Muscle layer of duodenum (tissue), 2 donors: ENCODE measurements around the gene KRI1.
"Not testable (repeated sequence)": the region's sequence is repeated elsewhere in the genome, so short reads cannot be mapped to it uniquely, and the experiment has no call there.

Source experiments
- H3K27ac ChIP-seq: one replicate; pipeline ENCODE4 v1.7.0; 2013; ENCODE audit warnings: mild to moderate bottlenecking, low read length
- H3K27me3 ChIP-seq: one replicate; pipeline ENCODE4 v1.7.0; 2013; ENCODE audit warnings: low read depth, mild to moderate bottlenecking, control low read depth, low read length
- H3K36me3 ChIP-seq, 2 donors: one replicate each; pipeline ENCODE4 v1.7.0; 2013; ENCODE audit warnings: low read length in 2 of 2, control low read depth in 1 of 2, mild to moderate bottlenecking in 1 of 2; ENCODE audit not compliant: insufficient read depth in 2 of 2, control insufficient read depth in 1 of 2
- H3K4me1 ChIP-seq, 2 donors: one replicate each; pipeline ENCODE4 v1.7.0; 2013; ENCODE audit warnings: low read length in 2 of 2, mild to moderate bottlenecking in 2 of 2, control low read depth in 1 of 2, moderate library complexity in 1 of 2; ENCODE audit not compliant: insufficient read depth in 2 of 2, control insufficient read depth in 1 of 2
- H3K4me3 ChIP-seq, 2 donors: one replicate each; pipeline ENCODE4 v1.7.0; 2013; ENCODE audit warnings: low read length in 2 of 2, low read depth in 1 of 2, mild to moderate bottlenecking in 1 of 2
- H3K9me3 ChIP-seq, 2 donors: one replicate each; pipeline ENCODE4 v1.7.0; 2013; ENCODE audit warnings: low read length in 2 of 2, control low read depth in 1 of 2, mild to moderate bottlenecking in 1 of 2; ENCODE audit not compliant: control insufficient read depth in 1 of 2
- donor health status: healthy.

KRI1 gene

DNA sequence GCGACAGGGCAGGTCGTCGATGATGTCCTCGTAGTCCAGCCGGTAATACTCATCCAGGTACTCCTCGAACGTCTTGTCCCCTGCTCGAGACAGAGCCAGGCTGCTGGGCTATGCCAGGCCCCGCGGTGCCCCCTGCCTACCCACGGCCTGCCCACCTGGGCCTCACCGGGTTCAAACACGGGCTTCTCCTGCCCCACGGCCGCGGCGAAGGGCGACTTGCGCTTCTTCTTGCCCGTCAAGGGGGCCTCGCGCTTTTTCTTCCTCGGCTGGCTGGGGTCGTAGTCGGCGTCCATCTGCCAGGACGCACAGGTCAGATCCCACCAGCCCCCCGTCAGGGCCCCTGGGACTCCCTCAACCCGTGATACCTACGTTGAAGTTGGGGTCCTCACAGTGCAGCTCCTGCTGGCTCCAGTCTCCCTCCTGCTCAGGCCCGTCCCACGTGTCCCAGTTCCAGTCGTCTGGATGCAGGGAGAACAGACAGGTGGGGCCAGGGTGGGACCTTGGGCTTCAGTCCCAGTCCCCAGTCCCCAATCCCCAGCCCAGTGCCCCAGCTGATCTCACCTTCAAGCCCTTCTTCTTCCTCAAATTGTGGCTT, 8.1 kb downstream of the KRI1 start:
- Histone ChIP-seq H3K4me3 (no peak overlapping the region), H3K9me3 (no peaks in the 10 kb centered on the region), H3K36me3 (peaks cover 33 to 76% of the 10 kb centered on the region in 2 donors), H3K4me1 (no peaks in the 10 kb centered on the region), H3K27ac (no peak overlapping the region), H3K27me3 (no peaks in the 10 kb centered on the region)

DNA sequence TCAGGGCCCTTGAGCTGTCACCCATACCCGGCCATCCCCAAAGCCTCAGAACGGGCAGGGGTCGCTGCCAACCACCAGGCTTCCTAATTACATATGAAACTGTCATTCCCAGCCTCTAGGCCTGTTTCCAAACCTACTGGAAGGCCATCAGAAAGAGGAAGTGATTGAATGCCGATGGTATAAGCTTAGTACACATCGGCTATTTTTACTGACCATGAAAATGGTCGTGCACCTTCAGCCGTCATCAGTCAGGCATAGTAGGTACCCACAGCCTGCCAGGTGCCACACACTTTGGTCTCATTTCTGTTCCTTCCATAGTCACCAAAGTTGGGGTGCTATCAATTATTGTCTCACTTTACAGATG, 10.2 kb downstream of the KRI1 start:
- Histone ChIP-seq H3K27ac (no peak overlapping the region), H3K4me3 (no peak overlapping the region), H3K4me1 (no peaks in the 10 kb centered on the region), H3K9me3 (no peaks in the 10 kb centered on the region), H3K27me3 (no peaks in the 10 kb centered on the region), H3K36me3 (peaks cover 33 to 85% of the 10 kb centered on the region in 2 donors)

DNA sequence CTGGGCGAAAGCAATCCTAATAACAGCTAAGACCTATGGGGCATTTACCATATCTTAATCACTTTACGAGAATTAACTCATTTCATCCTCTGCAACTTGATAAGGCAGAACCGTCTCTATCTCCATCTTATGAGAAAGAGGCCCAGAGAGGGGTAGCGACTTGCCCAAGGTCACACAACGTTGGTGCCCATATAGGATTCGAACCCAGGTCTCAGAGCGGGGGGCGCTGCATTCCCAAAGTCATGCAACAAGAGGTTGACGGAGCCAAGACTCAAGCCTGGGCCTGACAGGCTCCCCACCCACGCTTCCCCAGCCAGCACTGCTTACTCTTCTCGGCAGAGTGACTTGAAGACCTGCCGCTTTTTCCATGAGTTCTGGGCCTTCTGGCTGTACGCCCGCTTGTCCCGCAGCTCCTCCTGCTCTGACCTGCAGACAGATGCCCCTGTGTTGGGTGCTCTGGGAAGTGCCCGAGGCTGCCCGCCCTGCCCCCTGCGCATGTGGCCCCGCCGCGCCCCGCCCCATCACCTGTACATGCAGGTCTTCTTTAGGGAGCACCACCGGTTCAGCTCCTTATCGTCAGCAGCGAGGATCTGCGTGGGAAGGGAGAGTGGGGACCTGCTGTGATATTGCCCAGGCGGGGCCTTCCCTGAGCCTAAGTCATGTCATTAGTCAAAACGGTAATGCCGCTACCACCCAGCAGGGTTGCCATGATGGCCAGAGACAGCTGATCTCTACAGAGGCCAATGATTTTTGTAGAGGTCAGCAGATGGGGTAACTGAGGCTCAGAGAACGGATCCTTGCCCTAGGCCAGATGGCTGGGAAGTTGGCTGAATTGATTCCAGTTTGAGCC, 10.8 kb downstream of the KRI1 start:
- Histone ChIP-seq H3K27me3 (no peaks in the 10 kb centered on the region), H3K36me3 (peaks cover 27 to 85% of the 10 kb centered on the region in 2 donors), H3K9me3 (no peaks in the 10 kb centered on the region), H3K27ac (no peak overlapping the region), H3K4me3 (no peak overlapping the region), H3K4me1 (no peaks in the 10 kb centered on the region)

DNA sequence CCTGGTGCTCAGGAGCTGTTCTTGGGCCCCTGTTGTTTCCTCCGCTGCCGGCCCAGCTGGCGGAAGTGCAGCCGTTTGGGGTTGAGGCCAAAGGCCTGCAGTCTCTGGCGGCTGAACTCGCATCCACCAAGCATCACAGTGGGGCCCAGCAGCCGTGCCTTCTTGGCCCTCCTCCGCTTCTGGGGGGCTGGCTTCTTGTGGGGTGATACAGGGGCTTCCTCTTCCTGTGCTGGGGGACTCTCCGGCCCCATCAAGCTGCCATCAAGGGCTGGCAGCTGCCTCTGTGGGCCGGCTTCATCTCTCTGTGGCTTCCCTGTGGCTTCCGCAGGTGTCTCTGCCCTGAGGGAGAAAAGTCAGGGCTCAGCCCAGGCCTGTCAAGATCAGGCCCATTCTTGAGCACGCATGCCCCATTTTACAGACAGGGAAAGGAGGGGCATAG, 11.8 kb downstream of the KRI1 start:
- Histone ChIP-seq H3K4me3 (no peak overlapping the region), H3K4me1 (no peaks in the 10 kb centered on the region), H3K27me3 (no peaks in the 10 kb centered on the region), H3K27ac (no peak overlapping the region), H3K9me3 (no peaks in the 10 kb centered on the region), H3K36me3 (peaks cover 18 to 85% of the 10 kb centered on the region in 2 donors)

DNA sequence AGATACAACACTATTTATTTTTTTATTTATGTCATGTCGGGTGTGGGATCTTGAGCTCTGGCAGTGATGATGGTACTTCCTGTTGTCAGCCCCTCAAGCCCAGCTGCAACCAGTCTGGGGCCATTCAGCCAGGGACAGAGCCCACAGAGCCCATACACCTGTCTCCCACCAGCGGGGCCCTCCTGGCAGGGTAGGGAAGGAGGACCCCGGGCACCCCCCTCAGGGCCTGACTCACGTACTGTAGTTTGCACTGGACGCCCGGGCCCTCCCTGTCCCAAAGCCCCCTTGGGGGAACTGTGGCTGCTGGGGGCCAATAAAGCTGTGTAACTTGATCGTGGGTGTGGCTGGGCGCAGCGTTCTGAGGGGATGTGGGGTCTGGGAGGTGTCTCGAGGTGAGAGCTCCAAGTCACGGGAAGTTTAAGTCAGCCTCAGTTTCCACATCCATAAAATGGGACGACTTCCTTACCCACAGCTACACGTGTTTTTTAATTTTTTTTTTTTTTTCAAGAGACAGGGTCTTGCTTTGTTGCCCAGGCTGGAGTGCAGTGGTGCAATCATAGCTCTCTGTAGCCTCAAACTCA, 12.6 kb downstream of the KRI1 start:
- Histone ChIP-seq H3K27ac (no peak overlapping the region), H3K9me3 (no peaks in the 10 kb centered on the region), H3K36me3 (peaks cover 25 to 89% of the 10 kb centered on the region in 2 donors)

DNA sequence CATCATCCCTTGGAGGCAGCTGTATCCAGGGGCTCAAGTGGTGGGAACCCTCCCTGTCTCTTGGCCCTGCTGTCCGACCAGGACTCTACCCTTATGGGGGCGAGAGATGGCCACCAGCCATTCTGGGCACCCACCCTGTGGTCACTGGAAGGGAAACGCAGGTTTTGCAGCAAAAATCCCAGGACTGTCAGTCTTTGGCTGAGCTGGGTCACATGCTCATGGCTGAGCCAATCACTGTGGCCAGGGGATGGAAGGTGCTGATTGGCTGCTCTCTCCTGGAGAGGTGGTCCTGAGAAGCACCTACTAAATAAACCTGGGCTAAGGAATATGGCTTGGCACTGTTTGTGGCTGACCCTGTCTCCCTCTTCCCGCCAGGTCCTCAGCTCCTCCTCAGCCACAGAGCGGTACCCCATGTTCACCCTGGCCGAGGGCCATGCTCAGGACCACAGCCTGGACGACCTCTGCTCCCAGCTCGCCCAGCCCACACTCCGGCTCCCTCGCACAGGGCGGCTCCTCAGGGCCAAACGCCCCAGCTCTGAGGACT, 13.2 kb downstream of the KRI1 start:
- Histone ChIP-seq H3K4me1 (no peaks in the 10 kb centered on the region), H3K36me3 (peaks cover 25 to 84% of the 10 kb centered on the region in 2 donors), H3K27me3 (no peaks in the 10 kb centered on the region), H3K4me3 (no peak overlapping the region), H3K9me3 (no peaks in the 10 kb centered on the region), H3K27ac (no peak overlapping the region)

More for the DNA sequence above, 12.6 kb downstream of the KRI1 start:
- no peaks in the 10 kb centered on the region for H3K27me3 ChIP-seq
- no peak overlapping the region for H3K4me3 ChIP-seq
- no peaks in the 10 kb centered on the region for H3K4me1 ChIP-seq

DNA sequence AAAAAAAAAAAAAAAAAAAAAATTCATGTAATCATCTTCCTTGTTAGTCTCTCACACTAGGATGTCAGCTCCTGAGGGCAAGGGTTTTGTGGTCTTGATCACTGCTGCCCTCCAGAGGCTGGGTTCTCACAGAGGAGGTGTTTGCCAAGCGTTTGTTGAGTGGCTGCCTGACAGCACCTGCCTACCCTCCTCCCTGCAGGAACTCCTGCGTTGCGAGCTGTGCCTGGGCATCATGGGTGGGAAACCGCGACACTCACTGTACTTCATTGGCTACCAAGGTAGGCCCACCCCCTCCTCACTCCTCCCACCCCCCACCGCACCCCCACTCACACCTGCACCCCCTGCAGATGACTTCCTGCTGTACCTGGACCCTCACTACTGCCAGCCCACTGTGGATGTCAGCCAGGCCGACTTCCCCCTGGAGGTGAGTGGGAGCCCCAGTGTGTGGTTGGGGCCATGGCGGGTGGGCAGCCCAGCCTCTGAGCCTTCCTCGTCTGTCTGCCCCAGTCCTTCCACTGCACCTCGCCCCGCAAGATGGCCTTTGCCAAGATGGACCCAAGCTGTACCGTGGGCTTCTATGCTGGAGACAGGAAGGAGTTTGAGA, 14.0 kb downstream of the KRI1 start:
- Histone ChIP-seq H3K9me3 (no peaks in the 10 kb centered on the region), H3K4me3 (no peak overlapping the region), H3K27me3 (no peaks in the 10 kb centered on the region), H3K4me1 (no peaks in the 10 kb centered on the region), H3K27ac (no peak overlapping the region), H3K36me3 (peaks cover 25 to 85% of the 10 kb centered on the region in 2 donors)

DNA sequence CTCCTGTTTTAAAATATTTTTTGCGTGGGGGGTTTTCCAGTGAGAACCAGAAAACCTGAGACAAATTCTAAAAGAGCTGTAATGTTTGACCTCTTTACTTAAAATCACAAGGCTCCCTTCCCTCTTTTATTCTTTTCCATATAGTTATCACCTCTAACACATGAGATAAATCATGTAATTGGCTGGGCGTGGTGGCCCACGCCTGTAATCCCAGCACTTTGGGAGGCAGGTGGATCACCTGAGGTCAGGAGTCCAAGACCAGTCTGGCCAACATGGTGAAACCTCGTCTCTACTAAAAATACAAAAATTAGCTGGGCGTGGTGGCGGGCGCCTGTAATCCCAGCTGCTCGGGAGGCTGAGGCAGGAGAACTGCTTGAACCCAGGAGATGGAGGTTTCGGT, 14.8 kb downstream of the KRI1 start:
- not testable (repeated sequence) for H3K27me3 ChIP-seq, H3K4me3 ChIP-seq, H3K27ac ChIP-seq, H3K4me1 ChIP-seq, H3K9me3 ChIP-seq
- peaks cover 25 to 81% of the 10 kb centered on the region in 2 donors for H3K36me3 ChIP-seq

DNA sequence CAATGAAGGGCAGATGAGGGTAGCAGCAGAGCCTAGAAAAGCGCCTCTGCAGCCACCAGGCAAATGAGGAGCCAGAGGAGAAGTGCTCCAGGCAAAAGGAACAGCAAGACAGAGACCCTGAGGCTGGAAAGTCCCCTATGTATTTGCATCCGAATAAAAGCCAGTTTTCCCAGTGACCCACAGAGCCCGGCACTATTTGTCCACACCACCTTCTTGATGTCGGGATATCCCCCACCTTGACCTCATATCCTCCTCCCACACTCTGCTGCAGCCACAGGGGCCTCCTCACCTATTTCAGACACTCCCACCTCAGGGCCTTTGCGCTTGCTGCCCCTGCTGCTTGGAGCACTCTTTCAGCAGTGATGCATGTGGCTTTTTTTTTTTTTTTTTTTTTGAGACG, 15.5 kb downstream of the KRI1 start:
- peaks cover 22 to 74% of the 10 kb centered on the region in 2 donors for H3K36me3 ChIP-seq
- no peak overlapping the region for H3K4me3 ChIP-seq
- H3K27ac ChIP-seq, result no peak overlapping the region
- H3K4me1 ChIP-seq, result peaks cover 0 to 3% of the 10 kb centered on the region in 2 donors
- H3K27me3 ChIP-seq, result no peaks in the 10 kb centered on the region
- H3K9me3 ChIP-seq, result no peaks in the 10 kb centered on the region

DNA sequence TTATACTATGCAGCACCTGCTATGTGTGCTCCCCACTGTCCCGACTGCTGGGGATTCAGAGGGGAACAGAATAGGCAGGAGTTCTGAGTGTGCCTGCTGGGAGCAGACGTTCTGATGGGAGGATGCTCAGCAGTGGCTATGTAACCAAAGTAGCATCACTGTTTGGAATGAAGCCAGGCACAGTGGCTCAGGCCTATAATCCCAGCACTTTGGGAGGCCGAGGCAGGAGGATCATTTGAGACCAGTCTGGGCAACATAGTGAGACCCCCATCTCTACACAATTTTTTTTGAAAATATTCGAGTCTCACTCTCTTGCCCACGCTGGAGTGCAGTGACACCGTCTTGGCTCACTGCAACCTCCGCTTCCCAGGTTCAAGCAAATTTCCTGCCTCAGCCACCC, 16.1 kb downstream of the KRI1 start:
- Histone ChIP-seq H3K4me1 (peaks cover 0 to 9% of the 10 kb centered on the region in 2 donors), H3K27me3 (no peaks in the 10 kb centered on the region), H3K4me3 (no peak overlapping the region), H3K27ac (no peak overlapping the region), H3K36me3 (peaks cover 21 to 68% of the 10 kb centered on the region in 2 donors), H3K9me3 (no peaks in the 10 kb centered on the region)

DNA sequence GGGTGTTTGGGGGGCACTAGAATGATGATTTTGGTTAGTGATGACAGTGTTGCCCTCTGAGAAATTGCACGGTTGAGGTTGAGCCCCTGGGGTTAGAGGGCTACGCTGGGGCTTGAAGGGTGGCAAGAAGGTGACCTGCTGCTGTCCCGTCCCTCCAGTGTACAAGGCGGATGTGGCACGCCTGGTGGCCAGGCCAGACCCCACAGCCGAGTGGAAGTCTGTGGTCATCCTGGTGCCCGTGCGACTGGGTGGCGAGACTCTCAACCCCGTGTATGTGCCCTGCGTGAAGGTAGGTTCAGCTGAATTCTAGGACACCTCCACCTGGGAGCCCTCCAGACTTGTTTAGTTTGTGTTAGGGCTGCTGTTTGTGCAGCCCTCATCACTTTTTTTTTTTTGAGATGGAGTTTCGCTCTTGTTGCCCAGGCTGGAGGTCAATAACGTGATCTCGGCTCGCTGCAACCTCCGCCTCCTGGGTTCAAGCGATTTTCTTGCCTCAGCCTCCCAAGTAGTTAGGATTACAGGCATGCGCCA, 17.0 kb downstream of the KRI1 start:
- H3K36me3 ChIP-seq, result peaks cover 13 to 61% of the 10 kb centered on the region in 2 donors
- H3K27ac ChIP-seq, result no peak overlapping the region
- H3K4me3 ChIP-seq, result no peak overlapping the region
- peaks cover 0 to 15% of the 10 kb centered on the region in 2 donors for H3K4me1 ChIP-seq
- H3K9me3 ChIP-seq, result no peaks in the 10 kb centered on the region
- no peaks in the 10 kb centered on the region for H3K27me3 ChIP-seq
